ENCODE measurements around the gene RNF10. TPM values are rescaled to one million over a fixed set of nuclear protein-coding genes. Genes with fewer than 3 reads are reported as not detected.

The RNF10 gene
- total RNA-seq, 1 experiment from 2014 or later = 153 TPM

- H3K4me1 ChIP-seq (ENCODE audit: insufficient read depth, low read length) = no peaks in the 10 kb centered on the region
- Mint-ChIP-seq H3K4me3 (peak within 1 kb of the TSS; percentile 99 to 100), H3K4me1 (peaks cover 11% of the 10 kb centered on the region in 2 experiments), H3K27me3 (ENCODE audit: low read depth) (no peaks in the 10 kb centered on the region), H3K36me3 (ENCODE audit: insufficient read depth in 1 of 3, low read depth in 3 of 3) (peaks cover 0 to 8% (median 5%) of the 10 kb centered on the region in 3 experiments; a peak in 5 of 7 replicates), H3K9me3 (no peaks in the 10 kb centered on the region), H3K27ac (peak within 1 kb of the TSS; percentile 99 to 100 (median 100))
- H3K23ac ChIP-seq (ENCODE audit: insufficient read length, low read depth, low read length) = no peak within 1 kb of the TSS
- no peaks in the 10 kb centered on the region for H3K9me3 ChIP-seq (ENCODE audit: control insufficient read depth, low read depth, low read length)
- H2BK120ac ChIP-seq (ENCODE audit: low read depth, low read length, poor library complexity, severe bottlenecking) = peak within 1 kb of the TSS; percentile 54
- peak within 1 kb of the TSS; percentile 91 for H3K4me2 ChIP-seq (ENCODE audit: insufficient read depth, insufficient read length, low read length)
- peak within 1 kb of the TSS; percentile 74 for H2AFZ ChIP-seq (ENCODE audit: low read length)
- no peak within 1 kb of the TSS for H3K56ac ChIP-seq (ENCODE audit: insufficient read length, low read depth, low read length)
- no peak within 1 kb of the TSS for H4K91ac ChIP-seq (ENCODE audit: insufficient read length, low read depth, low read length)
- peak within 1 kb of the TSS; percentile 96 for H3K14ac ChIP-seq (ENCODE audit: insufficient read depth, low read length)
- peaks cover 7% of the 10 kb centered on the region for H3K23me2 ChIP-seq (ENCODE audit: insufficient read length, low read depth, low read length, poor library complexity, severe bottlenecking)
- H4K8ac ChIP-seq (replicated peaks; ENCODE audit: insufficient read length, low read depth, low read length) = no peak within 1 kb of the TSS
- H2BK12ac ChIP-seq (ENCODE audit: insufficient read length, low read depth, low read length) = no peak within 1 kb of the TSS
- H2BK15ac ChIP-seq (ENCODE audit: low read depth, low read length) = no peak within 1 kb of the TSS
- H2BK5ac ChIP-seq (ENCODE audit: insufficient read length, low read length) = peak within 1 kb of the TSS; percentile 42
- no peak for TF ChIP-seq CTCF (conservative IDR thresholded peaks at IDR 0.05)
- no peaks in the 10 kb centered on the region for H3K27me3 ChIP-seq (ENCODE audit: insufficient read depth, low read length)
- peak within 1 kb of the TSS; percentile 92 for H3K9ac ChIP-seq (ENCODE audit: extremely low read depth, insufficient read length, low read length)
- peak within 1 kb of the TSS; percentile 22 for H3K27ac ChIP-seq (ENCODE audit: insufficient read length, low read depth, low read length)
- WGBS (ENCODE audit: extremely low coverage, insufficient read length, low lambda C conversion rate) = no CpG with 5 or more reads among the region's 38 CpGs
- H3T11ph ChIP-seq (ENCODE audit: low read length) = peak within 1 kb of the TSS; percentile 20
- peak within 1 kb of the TSS; percentile 96 for H3K18ac ChIP-seq (ENCODE audit: insufficient read length, low read depth, low read length)
- H2BK20ac ChIP-seq (ENCODE audit: low read depth, low read length, poor library complexity, severe bottlenecking) = no peak within 1 kb of the TSS
- no peak within 1 kb of the TSS for H2AK5ac ChIP-seq (ENCODE audit: insufficient read length, low read length)
- H3K79me2 ChIP-seq (ENCODE audit: insufficient read depth, low read length) = no peaks in the 10 kb centered on the region
- H3K79me1 ChIP-seq (ENCODE audit: insufficient read depth, low read depth, low read length, poor library complexity, severe bottlenecking) = no peaks in the 10 kb centered on the region
- H4K5ac ChIP-seq (ENCODE audit: insufficient read length, low read depth, low read length) = peak within 1 kb of the TSS; percentile 18
- H4K20me1 ChIP-seq (ENCODE audit: control insufficient read depth, insufficient read depth, insufficient read length) = no peaks in the 10 kb centered on the region
- DNase-seq = peak; percentile 93
- H3K4ac ChIP-seq (ENCODE audit: low read depth, low read length) = no peak within 1 kb of the TSS; the same call in 1 of the 2 replicates
These were observed 5.2 kb upstream of the RNF10 start, which contains the start of gene COQ5 for GRCh38 chr12:120528861-120529525. Gene COQ5, minus strand, starts transcription at chr12:120529158. Its CDS starts 17 bp downstream, at chr12:120529141.

All from H9 (cell line).